Glutamatergic neuron (in vitro differentiated cells): Measurements from ENCODE around the gene CD8A. TPM values are rescaled to one million over a fixed set of nuclear protein-coding genes. Genes with fewer than 3 reads are reported as not detected.

ENCODE experiments used
- DNase-seq: peaks from one replicate; pipeline ENCODE4 v3.0.0; 2022
- H3K27ac Mint-ChIP-seq: one replicate; pipeline ENCODE4 v1.8.0; 2020; ENCODE audit warnings: mild to moderate bottlenecking, mixed read lengths, inconsistent platforms; ENCODE audit not compliant: unreplicated experiment
- H3K27me3 Mint-ChIP-seq: one replicate; pipeline ENCODE4 v1.8.0; 2020; ENCODE audit warnings: mild to moderate bottlenecking, moderate library complexity, mixed read lengths, inconsistent platforms; ENCODE audit not compliant: unreplicated experiment
- H3K36me3 Mint-ChIP-seq: one replicate; pipeline ENCODE4 v1.8.0; 2020; ENCODE audit warnings: mild to moderate bottlenecking, mixed read lengths, inconsistent platforms; ENCODE audit not compliant: unreplicated experiment
- H3K4me1 Mint-ChIP-seq: one replicate; pipeline ENCODE4 v1.8.0; 2020; ENCODE audit warnings: mild to moderate bottlenecking, low read depth, mixed read lengths, inconsistent platforms; ENCODE audit not compliant: unreplicated experiment
- H3K4me3 Mint-ChIP-seq: one replicate; pipeline ENCODE4 v1.8.0; 2020; ENCODE audit warnings: mild to moderate bottlenecking, mixed read lengths, inconsistent platforms; ENCODE audit not compliant: unreplicated experiment
- H3K9me3 Mint-ChIP-seq: one replicate; pipeline ENCODE4 v1.8.0; 2020; ENCODE audit warnings: mild to moderate bottlenecking, moderate library complexity, mixed read lengths, inconsistent platforms; ENCODE audit not compliant: unreplicated experiment
- CTCF ChIP-seq: fragments of 200-600 bp; sonication (generic); IDR thresholded peaks from one replicate; pipeline ENCODE4 v1.5.0; 2021; ENCODE audit not compliant: partially characterized antibody, unreplicated experiment
- total RNA-seq: library from RNA; stranded (reverse); fragmentation: NEBNext Ultra II Directional; extraction: Animal tissue kit (Norgen Biotek cat#: 25700); gene quantifications from one replicate; pipeline ENCODE4 v1.2.1, GENCODE V29; 2021; ENCODE audit not compliant: unreplicated experiment

The CD8A gene
- total RNA-seq, 1 donor from 2014 or later, result 0.59 TPM

GRCh38 chr2:86832334-86833096 is 41.8 kb upstream of the CD8A start:
- peaks cover 1% of the 10 kb centered on the region for H3K9me3 Mint-ChIP-seq
- no peaks in the 10 kb centered on the region for H3K36me3 Mint-ChIP-seq
- H3K27ac Mint-ChIP-seq, result no peak overlapping the region
- H3K27me3 Mint-ChIP-seq, result no peaks in the 10 kb centered on the region
- no peak for DNase-seq
- H3K4me1 Mint-ChIP-seq, result no peaks in the 10 kb centered on the region
- TF ChIP-seq CTCF, result no peak
- H3K4me3 Mint-ChIP-seq, result no peak overlapping the region

GRCh38 chr2:86831537-86831936 is 40.8 kb upstream of the CD8A start:
- no peak overlapping the region for H3K4me3 Mint-ChIP-seq
- no peak for TF ChIP-seq CTCF
- no peaks in the 10 kb centered on the region for H3K4me1 Mint-ChIP-seq
- H3K27me3 Mint-ChIP-seq, result peaks cover 3% of the 10 kb centered on the region
- no peak overlapping the region for H3K27ac Mint-ChIP-seq
- no peaks in the 10 kb centered on the region for H3K36me3 Mint-ChIP-seq
- peaks cover under 1% of the 10 kb centered on the region for H3K9me3 Mint-ChIP-seq
- no peak for DNase-seq

GRCh38 chr2:86826951-86827350 is 36.2 kb upstream of the CD8A start:
- Mint-ChIP-seq H3K27me3 (peaks cover 3% of the 10 kb centered on the region), H3K4me1 (no peaks in the 10 kb centered on the region), H3K27ac (no peak overlapping the region), H3K4me3 (no peak overlapping the region), H3K9me3 (no peaks in the 10 kb centered on the region), H3K36me3 (no peaks in the 10 kb centered on the region)
- TF ChIP-seq CTCF, result no peak
- no peak for DNase-seq

GRCh38 chr2:86825693-86826381 is 35.1 kb upstream of the CD8A start:
- Mint-ChIP-seq H3K4me1 (no peaks in the 10 kb centered on the region), H3K27ac (no peak overlapping the region), H3K9me3 (no peaks in the 10 kb centered on the region), H3K27me3 (peaks cover 3% of the 10 kb centered on the region), H3K36me3 (no peaks in the 10 kb centered on the region), H3K4me3 (no peak overlapping the region)
- no peak for DNase-seq
- TF ChIP-seq CTCF, result no peak
